HepG2 (cell line): ENCODE measurements around the gene PEX13. TPM values are rescaled to one million over a fixed set of nuclear protein-coding genes. Genes with fewer than 3 reads are reported as not detected.

ENCODE experiments used
- GFI1 ChIP-seq: sonication (generic); formaldehyde crosslinking; IDR thresholded peaks from 2 replicates; pipeline ENCODE4 v1.5.0; 2020; ENCODE audit warnings: missing genetic modification reagents, mild to moderate bottlenecking, borderline replicate concordance
- HDAC1 ChIP-seq: sonication (generic); formaldehyde crosslinking; IDR thresholded peaks from 2 replicates; pipeline ENCODE4 v1.5.1; 2020; ENCODE audit warnings: mild to moderate bottlenecking, missing genetic modification reagents
- HDAC2 ChIP-seq: sonication (generic); formaldehyde crosslinking; IDR thresholded peaks from 2 replicates; pipeline ENCODE4 v1.4.0; 2020; ENCODE audit warnings: missing genetic modification reagents
- NPAS2 ChIP-seq: sonication (generic); formaldehyde crosslinking; IDR thresholded peaks from 2 replicates; pipeline ENCODE4 v1.8.0; 2022; ENCODE audit warnings: mild to moderate bottlenecking, missing genetic modification reagents, borderline replicate concordance
- SP5 ChIP-seq: IDR thresholded peaks from 2 replicates; pipeline ENCODE4 v1.6.1; 2016; ENCODE audit warnings: low read depth, borderline replicate concordance
- ZMYM3 ChIP-seq: sonication (generic); formaldehyde crosslinking; IDR thresholded peaks from 2 replicates; pipeline ENCODE4 v1.5.1; 2020; ENCODE audit warnings: mild to moderate bottlenecking, missing genetic modification reagents
- polyA plus RNA-seq, 8 experiments: library from polyadenylated mRNA; depleted of rRNA in 3 of 8; stranded (reverse) in 7 of 8; unstranded in 1 of 8; fragments of >200 nt; fragmentation: Illumina TruSeq in 4 of 8; extraction: Trizol in 4 of 8; gene quantifications; 2 replicates each; pipeline versions ENCODE4 v1.2.1 to v1.2.3, GENCODE V29; 2011 to 2016; ENCODE audit warnings: low read depth in 4 of 8, missing spikeins in 1 of 8, mixed read lengths in 1 of 8; ENCODE audit not compliant: insufficient read depth in 1 of 8
- total RNA-seq, 5 experiments: library from RNA; depleted of rRNA; stranded (reverse); fragments of >200 nt; fragmentation: Illumina TruSeq; extraction: Trizol; gene quantifications; 2 replicates each; pipeline ENCODE4 v1.2.3, GENCODE V29; 2016; ENCODE audit warnings: low read depth in 1 of 5
- TF ChIP-seq, protein P1 (sequence below): sonication (generic); formaldehyde crosslinking; IDR thresholded peaks from 2 replicates; pipeline ENCODE4 v1.4.0; 2020; ENCODE audit warnings: missing genetic modification reagents
- TF ChIP-seq, protein P2 (sequence below): sonication (generic); formaldehyde crosslinking; IDR thresholded peaks from 2 replicates; pipeline ENCODE4 v1.4.0; 2020; ENCODE audit warnings: missing genetic modification reagents, borderline replicate concordance
- TF ChIP-seq, protein P3 (sequence below): sonication (generic); formaldehyde crosslinking; IDR thresholded peaks from 2 replicates; pipeline ENCODE4 v1.4.0; 2020; ENCODE audit warnings: missing genetic modification reagents
- TF ChIP-seq, protein P4 (sequence below): sonication (generic); formaldehyde crosslinking; IDR thresholded peaks from 2 replicates; pipeline ENCODE4 v1.4.0; 2020; ENCODE audit warnings: missing genetic modification reagents
- TF ChIP-seq, protein P5 (sequence below): sonication (generic); formaldehyde crosslinking; IDR thresholded peaks from 2 replicates; pipeline ENCODE4 v1.8.0; 2022; ENCODE audit warnings: missing genetic modification reagents, low read depth, mild to moderate bottlenecking, borderline replicate concordance
- TF ChIP-seq, protein P6 (sequence below): IDR thresholded peaks from 2 replicates; pipeline ENCODE4 v1.6.1; 2016

The PEX13 gene
- total and polyA plus RNA-seq, 2 of the 13 experiments (the other 11 are each of a cell fraction or from before 2014, with no cell fraction given): 47.9 to 75.9 TPM

DNA sequence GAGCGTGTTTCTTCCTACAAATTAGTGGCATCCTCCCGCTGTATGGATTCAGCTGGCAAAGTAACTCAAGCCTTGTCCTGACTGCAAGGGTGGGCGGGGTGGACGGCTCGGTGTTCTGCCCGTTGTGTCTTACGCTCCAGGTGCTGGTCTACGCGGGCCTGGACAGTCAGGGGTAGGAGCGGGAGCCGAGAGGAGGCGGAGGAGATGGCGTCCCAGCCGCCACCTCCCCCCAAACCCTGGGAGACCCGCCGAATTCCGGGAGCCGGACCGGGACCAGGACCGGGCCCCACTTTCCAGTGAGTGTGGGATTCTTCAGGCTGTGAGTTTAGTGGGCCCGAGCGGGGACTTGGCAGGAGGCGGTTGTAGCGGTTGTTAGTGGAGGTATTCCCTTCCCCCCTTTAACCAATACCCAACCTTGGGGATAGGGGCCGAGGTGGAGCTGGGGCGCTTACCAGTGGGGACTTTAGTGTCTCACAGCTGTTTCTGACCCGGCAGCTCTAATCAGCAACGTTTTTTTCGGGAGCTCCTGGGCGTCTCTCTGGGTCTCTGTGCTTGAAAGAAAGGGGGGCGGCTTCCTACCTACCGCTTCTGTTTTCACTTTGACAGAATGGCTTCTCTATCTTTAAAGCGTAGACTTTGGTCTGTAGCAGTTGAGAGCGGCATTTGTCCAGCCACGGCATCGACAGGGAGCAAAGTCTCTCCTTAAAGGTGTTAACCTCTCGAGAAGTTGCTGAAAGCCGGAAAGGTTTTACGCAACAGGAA lies at the start of gene PEX13, which contains the start of gene PUS10 (continued):
- TF ChIP-seq, protein P1, sequence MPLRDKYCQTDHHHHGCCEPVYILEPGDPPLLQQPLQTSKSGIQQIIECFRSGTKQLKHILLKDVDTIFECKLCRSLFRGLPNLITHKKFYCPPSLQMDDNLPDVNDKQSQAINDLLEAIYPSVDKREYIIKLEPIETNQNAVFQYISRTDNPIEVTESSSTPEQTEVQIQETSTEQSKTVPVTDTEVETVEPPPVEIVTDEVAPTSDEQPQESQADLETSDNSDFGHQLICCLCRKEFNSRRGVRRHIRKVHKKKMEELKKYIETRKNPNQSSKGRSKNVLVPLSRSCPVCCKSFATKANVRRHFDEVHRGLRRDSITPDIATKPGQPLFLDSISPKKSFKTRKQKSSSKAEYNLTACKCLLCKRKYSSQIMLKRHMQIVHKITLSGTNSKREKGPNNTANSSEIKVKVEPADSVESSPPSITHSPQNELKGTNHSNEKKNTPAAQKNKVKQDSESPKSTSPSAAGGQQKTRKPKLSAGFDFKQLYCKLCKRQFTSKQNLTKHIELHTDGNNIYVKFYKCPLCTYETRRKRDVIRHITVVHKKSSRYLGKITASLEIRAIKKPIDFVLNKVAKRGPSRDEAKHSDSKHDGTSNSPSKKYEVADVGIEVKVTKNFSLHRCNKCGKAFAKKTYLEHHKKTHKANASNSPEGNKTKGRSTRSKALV (CRISPR knock-in tag): peak; percentile 92; the same call in 1 of the 2 replicates
- TF ChIP-seq, protein P2, sequence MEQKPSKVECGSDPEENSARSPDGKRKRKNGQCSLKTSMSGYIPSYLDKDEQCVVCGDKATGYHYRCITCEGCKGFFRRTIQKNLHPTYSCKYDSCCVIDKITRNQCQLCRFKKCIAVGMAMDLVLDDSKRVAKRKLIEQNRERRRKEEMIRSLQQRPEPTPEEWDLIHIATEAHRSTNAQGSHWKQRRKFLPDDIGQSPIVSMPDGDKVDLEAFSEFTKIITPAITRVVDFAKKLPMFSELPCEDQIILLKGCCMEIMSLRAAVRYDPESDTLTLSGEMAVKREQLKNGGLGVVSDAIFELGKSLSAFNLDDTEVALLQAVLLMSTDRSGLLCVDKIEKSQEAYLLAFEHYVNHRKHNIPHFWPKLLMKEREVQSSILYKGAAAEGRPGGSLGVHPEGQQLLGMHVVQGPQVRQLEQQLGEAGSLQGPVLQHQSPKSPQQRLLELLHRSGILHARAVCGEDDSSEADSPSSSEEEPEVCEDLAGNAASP (CRISPR knock-in tag): no peak; the same call in 1 of the 2 replicates
- TF ChIP-seq, protein P3, sequence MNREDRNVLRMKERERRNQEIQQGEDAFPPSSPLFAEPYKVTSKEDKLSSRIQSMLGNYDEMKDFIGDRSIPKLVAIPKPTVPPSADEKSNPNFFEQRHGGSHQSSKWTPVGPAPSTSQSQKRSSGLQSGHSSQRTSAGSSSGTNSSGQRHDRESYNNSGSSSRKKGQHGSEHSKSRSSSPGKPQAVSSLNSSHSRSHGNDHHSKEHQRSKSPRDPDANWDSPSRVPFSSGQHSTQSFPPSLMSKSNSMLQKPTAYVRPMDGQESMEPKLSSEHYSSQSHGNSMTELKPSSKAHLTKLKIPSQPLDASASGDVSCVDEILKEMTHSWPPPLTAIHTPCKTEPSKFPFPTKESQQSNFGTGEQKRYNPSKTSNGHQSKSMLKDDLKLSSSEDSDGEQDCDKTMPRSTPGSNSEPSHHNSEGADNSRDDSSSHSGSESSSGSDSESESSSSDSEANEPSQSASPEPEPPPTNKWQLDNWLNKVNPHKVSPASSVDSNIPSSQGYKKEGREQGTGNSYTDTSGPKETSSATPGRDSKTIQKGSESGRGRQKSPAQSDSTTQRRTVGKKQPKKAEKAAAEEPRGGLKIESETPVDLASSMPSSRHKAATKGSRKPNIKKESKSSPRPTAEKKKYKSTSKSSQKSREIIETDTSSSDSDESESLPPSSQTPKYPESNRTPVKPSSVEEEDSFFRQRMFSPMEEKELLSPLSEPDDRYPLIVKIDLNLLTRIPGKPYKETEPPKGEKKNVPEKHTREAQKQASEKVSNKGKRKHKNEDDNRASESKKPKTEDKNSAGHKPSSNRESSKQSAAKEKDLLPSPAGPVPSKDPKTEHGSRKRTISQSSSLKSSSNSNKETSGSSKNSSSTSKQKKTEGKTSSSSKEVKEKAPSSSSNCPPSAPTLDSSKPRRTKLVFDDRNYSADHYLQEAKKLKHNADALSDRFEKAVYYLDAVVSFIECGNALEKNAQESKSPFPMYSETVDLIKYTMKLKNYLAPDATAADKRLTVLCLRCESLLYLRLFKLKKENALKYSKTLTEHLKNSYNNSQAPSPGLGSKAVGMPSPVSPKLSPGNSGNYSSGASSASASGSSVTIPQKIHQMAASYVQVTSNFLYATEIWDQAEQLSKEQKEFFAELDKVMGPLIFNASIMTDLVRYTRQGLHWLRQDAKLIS: peak; percentile 15
- TF ChIP-seq NPAS2: no peak
- TF ChIP-seq, protein P4, sequence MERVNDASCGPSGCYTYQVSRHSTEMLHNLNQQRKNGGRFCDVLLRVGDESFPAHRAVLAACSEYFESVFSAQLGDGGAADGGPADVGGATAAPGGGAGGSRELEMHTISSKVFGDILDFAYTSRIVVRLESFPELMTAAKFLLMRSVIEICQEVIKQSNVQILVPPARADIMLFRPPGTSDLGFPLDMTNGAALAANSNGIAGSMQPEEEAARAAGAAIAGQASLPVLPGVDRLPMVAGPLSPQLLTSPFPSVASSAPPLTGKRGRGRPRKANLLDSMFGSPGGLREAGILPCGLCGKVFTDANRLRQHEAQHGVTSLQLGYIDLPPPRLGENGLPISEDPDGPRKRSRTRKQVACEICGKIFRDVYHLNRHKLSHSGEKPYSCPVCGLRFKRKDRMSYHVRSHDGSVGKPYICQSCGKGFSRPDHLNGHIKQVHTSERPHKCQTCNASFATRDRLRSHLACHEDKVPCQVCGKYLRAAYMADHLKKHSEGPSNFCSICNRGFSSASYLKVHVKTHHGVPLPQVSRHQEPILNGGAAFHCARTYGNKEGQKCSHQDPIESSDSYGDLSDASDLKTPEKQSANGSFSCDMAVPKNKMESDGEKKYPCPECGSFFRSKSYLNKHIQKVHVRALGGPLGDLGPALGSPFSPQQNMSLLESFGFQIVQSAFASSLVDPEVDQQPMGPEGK (CRISPR knock-in tag): 0 out of 2 replicates have a peak, but pooled peaks have one; percentile 60
- TF ChIP-seq, protein P5, sequence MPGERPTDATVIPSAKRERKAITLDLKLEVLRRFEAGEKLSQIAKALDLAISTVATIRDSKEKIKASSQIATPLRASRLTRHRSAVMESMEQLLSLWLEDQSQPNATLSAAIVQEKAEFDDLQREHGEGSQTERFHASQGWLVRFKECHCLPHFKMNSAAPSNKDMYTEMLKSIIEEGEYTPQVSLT (CRISPR knock-in tag): 0 out of 2 replicates have a peak, but pooled peaks have one; percentile 52
- TF ChIP-seq HDAC1 (CRISPR knock-in tag): peak; percentile 94
- no peak; the same call in 1 of the 2 replicates for TF ChIP-seq HDAC2 (CRISPR knock-in tag)
- TF ChIP-seq, protein P6, sequence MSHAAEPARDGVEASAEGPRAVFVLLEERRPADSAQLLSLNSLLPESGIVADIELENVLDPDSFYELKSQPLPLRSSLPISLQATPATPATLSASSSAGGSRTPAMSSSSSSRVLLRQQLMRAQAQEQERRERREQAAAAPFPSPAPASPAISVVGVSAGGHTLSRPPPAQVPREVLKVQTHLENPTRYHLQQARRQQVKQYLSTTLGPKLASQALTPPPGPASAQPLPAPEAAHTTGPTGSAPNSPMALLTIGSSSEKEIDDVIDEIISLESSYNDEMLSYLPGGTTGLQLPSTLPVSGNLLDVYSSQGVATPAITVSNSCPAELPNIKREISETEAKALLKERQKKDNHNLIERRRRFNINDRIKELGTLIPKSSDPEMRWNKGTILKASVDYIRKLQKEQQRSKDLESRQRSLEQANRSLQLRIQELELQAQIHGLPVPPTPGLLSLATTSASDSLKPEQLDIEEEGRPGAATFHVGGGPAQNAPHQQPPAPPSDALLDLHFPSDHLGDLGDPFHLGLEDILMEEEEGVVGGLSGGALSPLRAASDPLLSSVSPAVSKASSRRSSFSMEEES (CRISPR knock-in tag): peak; percentile 14; the same call in 1 of the 2 replicates
- TF ChIP-seq ZMYM3 (CRISPR knock-in tag): peak; percentile 71; the same call in 1 of the 2 replicates
- no peak for TF ChIP-seq SP5
- TF ChIP-seq GFI1 (CRISPR knock-in tag): peak; percentile 81; the same call in 1 of the 2 replicates
